HG03045 (cell line): ENCODE results near the gene SLC6A7.
"Not testable (repeated sequence)": the region's sequence is repeated elsewhere in the genome, so short reads cannot be mapped to it uniquely, and the experiment has no call there.

Experiments
- ATAC-seq: cut with Tn5 transposase; IDR thresholded peaks from one replicate; pipeline ENCODE4 v1.9.1; 2021; ENCODE audit warnings: mild to moderate bottlenecking, moderate library complexity; ENCODE audit not compliant: unreplicated experiment

SLC6A7 gene

GRCh38 chr5:150238646-150239045 lies 48.8 kb downstream of the SLC6A7 start:
- ATAC-seq, result no peak

- ATAC-seq, result no peak
Observed at GRCh38 chr5:150239099-150239793, 49.4 kb downstream of the SLC6A7 start.

- ATAC-seq, result no peak
Observed at GRCh38 chr5:150239794-150240122, 49.9 kb downstream of the SLC6A7 start.

DNA sequence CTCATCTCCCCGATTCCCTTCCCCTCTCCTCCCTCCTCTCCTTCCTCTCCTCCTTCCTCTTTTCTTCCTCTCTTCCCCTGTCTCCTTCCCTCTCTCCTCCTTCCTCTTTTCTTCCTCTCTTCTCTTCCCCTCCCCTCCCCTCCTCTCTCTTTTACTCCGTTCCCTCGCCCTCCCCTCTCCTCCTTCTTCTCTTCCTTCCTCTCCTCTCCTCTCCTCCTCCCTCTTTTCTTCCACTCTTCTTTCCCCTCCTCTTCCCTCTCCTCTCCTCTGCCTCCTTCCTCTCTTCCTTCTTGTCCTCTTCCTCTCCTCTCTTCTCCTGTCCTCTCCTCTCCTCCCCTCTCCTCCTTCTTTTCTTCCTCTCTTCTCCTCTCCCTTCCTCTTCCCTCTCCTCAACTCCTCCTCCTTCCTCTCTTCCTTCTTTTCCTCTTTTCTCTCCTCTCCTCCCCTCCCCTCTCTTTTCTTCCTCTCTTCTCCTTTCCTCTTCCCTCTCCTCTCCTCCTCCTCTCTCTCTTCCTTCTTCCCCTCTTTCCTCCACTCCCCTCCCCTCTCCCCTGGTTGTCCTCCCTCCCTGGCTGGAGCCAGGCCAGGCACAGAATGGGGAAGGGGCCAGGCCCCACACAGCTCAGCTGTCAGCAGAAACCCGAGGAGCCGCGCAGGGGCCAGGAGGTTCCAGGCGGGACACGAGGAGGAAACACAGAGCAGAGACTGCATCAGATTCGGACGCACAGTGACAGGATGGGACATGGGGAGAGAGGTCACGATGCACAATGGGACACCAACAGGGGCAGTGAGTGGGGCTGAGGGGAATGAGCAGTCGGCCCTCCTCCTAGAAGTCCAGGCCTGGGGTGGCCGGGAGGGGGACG lies 51.7 kb downstream of the SLC6A7 start:
- ATAC-seq, result no peak

- ATAC-seq, result no peak
Observed at GRCh38 chr5:150242251-150242894, 52.5 kb downstream of the SLC6A7 start.

GRCh38 chr5:150243590-150243989 lies 53.7 kb downstream of the SLC6A7 start:
- no peak for ATAC-seq

- no peak for ATAC-seq
Observed at GRCh38 chr5:150244209-150244608, 54.3 kb downstream of the SLC6A7 start.

GRCh38 chr5:150245111-150245789 lies 55.4 kb downstream of the SLC6A7 start:
- no peak for ATAC-seq

GRCh38 chr5:150245808-150246207 lies 55.9 kb downstream of the SLC6A7 start:
- no peak for ATAC-seq

GRCh38 chr5:150246429-150246828 lies 56.6 kb downstream of the SLC6A7 start:
- ATAC-seq, result no peak

GRCh38 chr5:150246835-150247234 lies 57.0 kb downstream of the SLC6A7 start:
- ATAC-seq, result no peak

DNA sequence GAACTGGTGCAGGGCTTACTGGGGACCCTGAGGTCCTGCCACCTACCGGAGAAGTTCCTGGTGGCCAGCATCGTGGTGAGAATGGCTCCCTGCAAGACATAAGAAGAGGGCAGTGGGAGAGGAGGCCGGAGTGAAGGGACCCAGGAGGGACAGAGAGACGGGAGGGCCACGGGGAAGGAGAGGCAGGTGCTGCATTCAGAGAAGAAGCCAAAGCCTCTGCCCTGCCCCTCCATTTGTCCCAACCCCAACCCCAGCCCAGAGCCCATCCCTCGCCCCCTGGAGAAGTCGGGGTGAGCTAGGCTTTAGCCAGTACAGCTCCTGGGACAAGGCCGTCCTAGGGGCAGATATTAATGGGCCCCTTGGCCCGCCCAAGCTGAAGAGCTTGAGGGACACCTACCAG lies 57.9 kb downstream of the SLC6A7 start:
- ATAC-seq, result no peak

- ATAC-seq, result not testable (repeated sequence)
Observed at GRCh38 chr5:150248493-150248892, 58.6 kb downstream of the SLC6A7 start.

DNA sequence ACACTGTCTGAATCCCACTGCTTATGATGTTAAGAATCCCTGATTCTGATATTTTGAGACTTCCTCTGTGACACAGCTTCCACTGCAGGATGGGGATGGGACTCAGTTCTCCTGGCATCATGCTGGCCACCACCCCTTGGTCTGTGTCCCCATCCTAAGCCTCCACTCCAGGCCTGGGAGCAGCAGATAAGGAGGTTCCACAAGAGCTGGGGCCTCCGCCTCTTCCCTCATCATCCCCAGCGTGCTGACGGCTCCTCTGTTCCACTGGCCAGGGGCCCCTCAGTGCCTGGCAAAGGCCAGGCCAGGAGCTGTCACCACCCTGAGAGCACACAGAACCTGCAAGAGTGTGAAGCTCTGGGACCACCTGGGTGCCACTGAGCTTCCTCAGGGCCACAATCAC lies 59.1 kb downstream of the SLC6A7 start:
- ATAC-seq, result no peak

- ATAC-seq, result no peak
Observed at GRCh38 chr5:150249744-150250143, 59.9 kb downstream of the SLC6A7 start.

GRCh38 chr5:150251504-150251903 lies 61.6 kb downstream of the SLC6A7 start:
- no peak for ATAC-seq

DNA sequence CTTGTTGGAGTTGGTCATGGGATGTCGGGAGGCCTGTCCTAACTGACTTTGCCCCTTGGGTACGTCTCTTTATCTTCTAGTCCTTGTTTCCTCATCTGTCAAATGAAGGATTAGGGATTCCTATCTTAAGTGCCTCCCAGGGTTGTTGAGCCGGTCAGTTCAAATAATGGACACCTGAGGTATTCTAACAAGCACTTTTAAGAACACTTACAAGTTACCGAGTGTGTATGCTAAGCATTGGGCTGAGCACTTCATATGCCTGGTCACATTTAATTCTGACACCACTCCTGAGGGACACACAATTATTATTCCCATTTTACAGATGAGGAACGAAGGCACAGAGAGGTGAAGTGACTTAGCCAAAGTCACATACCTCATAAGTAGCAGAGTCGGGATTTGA lies 62.6 kb downstream of the SLC6A7 start:
- ATAC-seq, result no peak

- no peak for ATAC-seq
Observed at GRCh38 chr5:150253416-150254208, 63.8 kb downstream of the SLC6A7 start.

- no peak for ATAC-seq
Observed at GRCh38 chr5:150254363-150254762, 64.5 kb downstream of the SLC6A7 start.

- no peak for ATAC-seq
Observed at GRCh38 chr5:150254774-150255173, 64.9 kb downstream of the SLC6A7 start.
